Measurements from ENCODE around the gene FLG2. TPM values are rescaled to one million over a fixed set of nuclear protein-coding genes. Genes with fewer than 3 reads are reported as not detected.
A peak's percentile ranks its signal among the peaks of the same experiment; 100 is the strongest.

Gene FLG2
- total RNA-seq, 1 donor from 2014 or later: not detected

DNA sequence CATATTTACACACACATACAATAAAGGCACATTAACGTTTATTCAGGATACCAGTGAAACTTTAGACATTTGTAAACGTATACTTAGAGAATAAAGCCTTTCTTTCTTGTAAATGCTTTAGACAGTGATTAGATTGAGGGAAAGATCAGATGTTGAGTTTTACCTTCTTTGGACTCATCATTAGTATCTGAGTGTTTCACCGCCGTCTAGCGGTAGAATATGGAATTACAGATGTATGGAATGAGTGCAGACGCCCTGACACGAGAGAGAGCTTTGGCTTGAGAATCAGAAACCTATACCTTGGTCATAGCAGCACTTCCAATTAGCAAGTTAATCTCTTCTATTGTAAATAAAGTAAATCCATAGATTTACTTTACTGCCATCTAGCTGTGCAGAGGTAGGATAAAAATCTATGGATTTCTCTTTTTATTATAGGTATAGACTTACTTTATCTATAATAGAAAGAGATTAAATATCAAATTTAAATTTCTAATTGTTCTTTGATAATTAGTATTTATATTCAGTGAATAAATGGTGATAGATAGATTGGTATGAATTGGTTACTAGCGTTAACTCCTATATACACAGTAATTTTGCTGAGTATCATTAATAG lies 12.6 kb downstream of the FLG2 start:
- Mint-ChIP-seq H3K36me3 (ENCODE audit: unreplicated experiment) (no peaks in the 10 kb centered on the region), H3K27ac (ENCODE audit: unreplicated experiment) (no peak overlapping the region), H3K4me1 (ENCODE audit: unreplicated experiment) (no peaks in the 10 kb centered on the region), H3K27me3 (ENCODE audit: unreplicated experiment) (peaks cover 5% of the 10 kb centered on the region), H3K4me3 (ENCODE audit: unreplicated experiment) (no peak overlapping the region), H3K9me3 (ENCODE audit: unreplicated experiment) (no peaks in the 10 kb centered on the region)
- no peak for DNase-seq (ENCODE audit: extremely low spot score, unreplicated experiment)
- TF ChIP-seq, protein P1, sequence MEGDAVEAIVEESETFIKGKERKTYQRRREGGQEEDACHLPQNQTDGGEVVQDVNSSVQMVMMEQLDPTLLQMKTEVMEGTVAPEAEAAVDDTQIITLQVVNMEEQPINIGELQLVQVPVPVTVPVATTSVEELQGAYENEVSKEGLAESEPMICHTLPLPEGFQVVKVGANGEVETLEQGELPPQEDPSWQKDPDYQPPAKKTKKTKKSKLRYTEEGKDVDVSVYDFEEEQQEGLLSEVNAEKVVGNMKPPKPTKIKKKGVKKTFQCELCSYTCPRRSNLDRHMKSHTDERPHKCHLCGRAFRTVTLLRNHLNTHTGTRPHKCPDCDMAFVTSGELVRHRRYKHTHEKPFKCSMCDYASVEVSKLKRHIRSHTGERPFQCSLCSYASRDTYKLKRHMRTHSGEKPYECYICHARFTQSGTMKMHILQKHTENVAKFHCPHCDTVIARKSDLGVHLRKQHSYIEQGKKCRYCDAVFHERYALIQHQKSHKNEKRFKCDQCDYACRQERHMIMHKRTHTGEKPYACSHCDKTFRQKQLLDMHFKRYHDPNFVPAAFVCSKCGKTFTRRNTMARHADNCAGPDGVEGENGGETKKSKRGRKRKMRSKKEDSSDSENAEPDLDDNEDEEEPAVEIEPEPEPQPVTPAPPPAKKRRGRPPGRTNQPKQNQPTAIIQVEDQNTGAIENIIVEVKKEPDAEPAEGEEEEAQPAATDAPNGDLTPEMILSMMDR (IDR thresholded peaks at IDR 0.05): peak; percentile 64

DNA sequence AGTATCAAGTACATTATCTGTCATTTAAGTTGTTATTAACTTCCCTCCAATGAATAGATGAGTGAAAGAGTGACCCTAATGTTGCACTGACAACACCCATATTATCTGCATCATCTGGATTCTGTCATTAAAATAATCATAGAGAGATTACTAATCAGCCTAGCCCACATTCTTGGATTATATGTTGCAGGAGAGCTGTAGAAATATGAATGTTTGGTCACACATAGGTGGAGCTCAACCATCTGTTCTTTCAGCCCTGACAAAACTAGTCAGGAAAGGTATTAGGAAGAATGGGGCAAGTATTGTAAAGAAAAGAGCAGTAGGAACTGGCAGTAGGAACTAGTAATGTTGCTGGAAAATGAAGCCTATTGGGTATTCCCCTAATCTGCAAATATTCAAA lies 15.4 kb downstream of the FLG2 start:
- TF ChIP-seq, protein P1 (IDR thresholded peaks at IDR 0.05): no peak
- Mint-ChIP-seq H3K36me3 (ENCODE audit: unreplicated experiment) (no peaks in the 10 kb centered on the region), H3K9me3 (ENCODE audit: unreplicated experiment) (no peaks in the 10 kb centered on the region), H3K27me3 (ENCODE audit: unreplicated experiment) (peaks cover 5% of the 10 kb centered on the region), H3K27ac (ENCODE audit: unreplicated experiment) (no peak overlapping the region), H3K4me1 (ENCODE audit: unreplicated experiment) (no peaks in the 10 kb centered on the region), H3K4me3 (ENCODE audit: unreplicated experiment) (no peak overlapping the region)
- no peak for DNase-seq (ENCODE audit: extremely low spot score, unreplicated experiment)

DNA sequence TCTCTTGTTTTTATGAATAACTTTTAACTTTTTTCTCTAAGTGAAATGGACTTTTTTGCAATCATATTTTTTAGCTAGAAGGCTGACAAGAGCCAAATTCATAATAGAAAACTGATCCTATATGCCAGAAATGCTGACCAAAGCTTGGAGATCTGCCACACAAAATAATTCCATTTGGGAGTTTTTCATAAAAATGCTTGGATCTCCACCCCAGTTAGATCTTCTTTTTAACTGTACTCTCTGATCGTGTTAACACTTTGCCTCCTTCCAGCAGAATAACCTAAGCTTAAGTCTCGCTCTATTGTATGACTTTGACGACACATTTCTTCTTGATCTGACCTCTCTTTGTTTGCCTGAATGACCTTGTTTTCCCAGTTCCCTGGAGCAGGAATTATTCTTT lies 16.8 kb downstream of the FLG2 start:
- H3K27ac Mint-ChIP-seq (ENCODE audit: unreplicated experiment): no peak overlapping the region
- no peak for DNase-seq (ENCODE audit: extremely low spot score, unreplicated experiment)
- H3K4me3 Mint-ChIP-seq (ENCODE audit: unreplicated experiment): no peak overlapping the region
- no peaks in the 10 kb centered on the region for H3K4me1 Mint-ChIP-seq (ENCODE audit: unreplicated experiment)
- H3K9me3 Mint-ChIP-seq (ENCODE audit: unreplicated experiment): no peaks in the 10 kb centered on the region
- TF ChIP-seq, protein P1 (IDR thresholded peaks at IDR 0.05): no peak
- H3K36me3 Mint-ChIP-seq (ENCODE audit: unreplicated experiment): no peaks in the 10 kb centered on the region
- peaks cover 7% of the 10 kb centered on the region for H3K27me3 Mint-ChIP-seq (ENCODE audit: unreplicated experiment)

DNA sequence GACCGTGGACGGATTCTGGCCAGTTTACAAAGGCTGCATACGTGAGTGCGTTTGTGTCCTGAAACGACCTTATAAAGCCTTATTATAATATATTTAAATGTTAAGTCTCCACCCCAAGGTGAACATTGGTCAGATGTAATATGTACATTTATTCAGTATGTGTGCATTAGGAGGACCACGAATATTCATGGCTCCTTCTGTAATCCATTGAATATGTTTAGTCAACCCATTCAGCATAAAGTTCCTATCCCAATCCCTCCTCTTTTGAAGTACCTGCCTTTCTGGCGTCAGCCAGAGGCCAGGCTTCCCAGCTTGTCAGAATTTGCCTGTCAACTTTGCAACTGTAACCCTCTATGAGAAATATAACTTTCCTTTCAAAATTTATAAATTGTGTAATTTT lies 24.4 kb downstream of the FLG2 start:
- Mint-ChIP-seq H3K4me1 (ENCODE audit: unreplicated experiment) (no peaks in the 10 kb centered on the region), H3K27me3 (ENCODE audit: unreplicated experiment) (peaks cover 2% of the 10 kb centered on the region), H3K36me3 (ENCODE audit: unreplicated experiment) (no peaks in the 10 kb centered on the region), H3K27ac (ENCODE audit: unreplicated experiment) (no peak overlapping the region), H3K9me3 (ENCODE audit: unreplicated experiment) (no peaks in the 10 kb centered on the region), H3K4me3 (ENCODE audit: unreplicated experiment) (no peak overlapping the region)
- DNase-seq (ENCODE audit: extremely low spot score, unreplicated experiment): no peak
- TF ChIP-seq, protein P1 (IDR thresholded peaks at IDR 0.05): no peak

DNA sequence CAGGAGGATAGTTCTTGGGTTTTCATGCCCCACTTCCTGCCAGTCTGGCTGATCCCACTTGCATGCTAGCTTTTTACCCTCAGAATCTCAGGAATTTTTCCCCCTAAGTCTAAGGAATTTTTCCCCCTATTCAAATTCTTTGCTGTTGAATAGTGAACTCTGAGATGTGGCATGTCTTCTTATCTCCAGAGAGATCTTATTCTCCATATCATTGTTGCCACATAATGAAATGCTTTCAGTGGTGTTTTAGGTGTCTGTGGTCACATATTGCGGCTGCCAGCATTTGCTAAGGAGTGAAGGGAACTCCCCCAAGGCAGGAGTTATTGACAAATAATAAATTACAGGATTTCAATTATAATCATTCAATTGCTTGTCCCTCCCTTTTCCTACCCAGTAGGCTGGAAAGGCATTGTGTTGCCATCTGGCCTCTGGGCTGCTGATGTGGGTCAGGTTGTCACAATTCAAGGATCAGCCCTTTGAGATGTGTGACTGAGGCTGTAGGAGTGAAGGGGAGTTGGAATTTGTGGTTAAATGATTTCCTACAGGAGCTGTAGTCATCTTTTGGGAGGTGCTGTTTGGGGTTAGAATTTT lies 30.9 kb downstream of the FLG2 start:
- TF ChIP-seq, protein P1 (IDR thresholded peaks at IDR 0.05): no peak
- H3K36me3 Mint-ChIP-seq (ENCODE audit: unreplicated experiment): no peaks in the 10 kb centered on the region
- H3K9me3 Mint-ChIP-seq (ENCODE audit: unreplicated experiment): no peaks in the 10 kb centered on the region
- no peaks in the 10 kb centered on the region for H3K4me1 Mint-ChIP-seq (ENCODE audit: unreplicated experiment)
- DNase-seq (ENCODE audit: extremely low spot score, unreplicated experiment): no peak
- H3K4me3 Mint-ChIP-seq (ENCODE audit: unreplicated experiment): no peak overlapping the region
- H3K27ac Mint-ChIP-seq (ENCODE audit: unreplicated experiment): no peak overlapping the region
- H3K27me3 Mint-ChIP-seq (ENCODE audit: unreplicated experiment): no peaks in the 10 kb centered on the region

All from osteocyte (in vitro differentiated cells).